HG03432 (cell line): ENCODE data around the gene ADSS1.

Source experiments
- ATAC-seq: cut with Tn5 transposase; IDR thresholded peaks from one replicate; pipeline ENCODE4 v1.9.1; 2021; ENCODE audit warnings: mild to moderate bottlenecking, moderate library complexity; ENCODE audit not compliant: unreplicated experiment

The ADSS1 gene

DNA sequence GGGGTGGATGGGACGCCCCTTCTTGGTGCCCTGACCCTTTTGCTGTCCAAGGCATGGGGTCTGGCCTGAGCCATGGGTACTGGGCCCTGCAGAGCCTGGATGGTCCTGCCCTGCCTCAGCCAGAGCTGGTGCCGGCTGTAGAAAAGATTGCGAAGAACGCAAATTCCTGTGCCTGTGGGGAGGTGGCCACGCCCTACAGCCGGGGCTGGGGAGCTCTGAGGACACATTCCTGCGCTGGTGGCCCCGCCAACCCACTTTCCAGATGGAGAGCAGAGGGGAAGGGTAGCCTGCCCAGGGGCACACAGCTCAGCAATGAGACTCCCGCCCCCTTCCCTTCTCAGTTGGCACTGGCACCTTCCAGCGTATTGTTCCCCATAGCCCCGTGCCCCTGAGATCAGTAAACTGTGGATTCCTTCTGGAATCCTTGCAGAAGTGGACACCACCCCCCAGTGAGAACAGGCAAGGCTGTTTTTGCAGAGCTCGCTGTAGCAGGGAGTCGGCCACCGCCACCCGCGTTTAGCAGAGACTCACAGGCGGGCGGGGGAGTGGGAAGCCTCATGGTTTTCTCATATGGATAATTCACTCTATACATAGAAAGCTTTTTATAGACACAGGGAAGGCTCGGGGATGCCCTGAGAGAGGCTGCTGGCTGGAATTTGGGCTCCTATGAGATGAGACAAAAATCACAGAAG lies 26.0 kb upstream of the ADSS1 start:
- no peak for ATAC-seq

DNA sequence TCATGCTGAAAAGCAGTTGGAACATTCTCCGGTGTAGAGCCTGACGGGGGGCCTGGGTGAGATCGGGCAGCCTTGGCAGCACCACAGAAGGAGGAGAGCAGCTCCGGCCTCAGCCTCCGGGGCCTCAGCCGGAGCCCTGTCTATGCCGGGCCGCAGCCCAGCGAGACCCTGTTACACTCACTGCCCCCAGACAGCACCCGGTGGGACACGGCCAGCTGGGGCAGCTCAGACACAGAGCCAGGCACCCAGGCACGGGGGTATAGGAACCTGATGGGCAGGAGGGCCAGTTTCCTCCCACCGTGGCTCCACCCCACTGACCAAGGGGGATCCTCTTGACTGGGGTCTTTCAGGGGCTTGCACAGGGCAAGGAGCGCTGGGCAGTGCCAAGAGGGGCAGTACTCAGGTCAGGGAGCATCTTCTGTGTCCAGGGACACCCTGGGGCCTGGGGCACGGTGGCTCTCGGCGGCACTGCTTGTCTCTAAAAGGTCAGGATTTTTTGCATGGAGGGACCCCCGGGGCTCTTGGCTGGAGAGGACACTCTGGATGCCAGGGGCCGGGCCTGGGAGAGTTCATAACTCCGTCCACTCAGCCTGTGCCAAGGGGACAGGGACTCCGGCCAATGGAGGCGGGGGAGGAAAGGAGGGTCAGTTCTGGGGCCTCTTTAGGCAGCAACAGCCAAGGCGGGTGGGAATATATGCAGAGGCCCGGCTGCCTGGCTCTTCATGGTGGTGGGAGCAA lies 25.2 kb upstream of the ADSS1 start:
- ATAC-seq = no peak

DNA sequence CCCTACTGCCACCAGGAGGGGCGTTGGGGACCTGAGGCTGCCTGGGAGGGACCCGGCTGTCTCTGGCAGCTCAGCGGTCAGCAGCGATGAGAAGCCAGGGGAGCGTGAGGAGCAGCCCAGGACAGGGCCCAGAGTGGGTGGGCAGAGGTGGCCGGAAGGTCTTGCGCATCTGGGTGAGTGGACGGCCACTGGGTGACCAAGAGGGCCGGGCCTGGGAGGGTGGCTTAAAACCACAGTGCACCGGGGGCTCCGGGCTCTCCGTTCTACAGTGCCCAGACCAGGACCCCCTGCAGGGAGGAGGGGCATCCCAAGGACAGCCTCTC lies 24.6 kb upstream of the ADSS1 start:
- no peak for ATAC-seq

DNA sequence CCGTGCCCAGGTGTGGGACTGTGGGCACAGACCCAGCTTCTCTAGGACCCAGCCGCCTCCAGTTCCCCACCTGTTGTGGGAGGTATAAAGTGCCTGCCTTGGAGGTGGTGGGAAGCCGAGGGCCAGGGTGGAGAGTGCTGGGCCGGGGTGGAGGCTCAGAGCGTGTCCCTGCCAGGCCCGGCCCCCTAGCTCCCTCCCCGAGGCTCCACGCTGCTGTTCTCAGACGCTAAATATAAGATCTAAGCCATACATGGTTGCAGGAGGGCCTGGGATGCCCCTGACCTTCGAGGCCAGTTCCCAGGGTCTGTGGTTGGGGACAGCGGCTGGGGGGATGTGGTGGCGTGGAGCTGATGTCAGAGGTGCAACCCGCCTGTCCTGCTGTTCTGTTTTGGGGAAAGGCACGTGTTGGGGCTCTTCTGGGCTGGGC lies 23.8 kb upstream of the ADSS1 start:
- ATAC-seq = no peak

DNA sequence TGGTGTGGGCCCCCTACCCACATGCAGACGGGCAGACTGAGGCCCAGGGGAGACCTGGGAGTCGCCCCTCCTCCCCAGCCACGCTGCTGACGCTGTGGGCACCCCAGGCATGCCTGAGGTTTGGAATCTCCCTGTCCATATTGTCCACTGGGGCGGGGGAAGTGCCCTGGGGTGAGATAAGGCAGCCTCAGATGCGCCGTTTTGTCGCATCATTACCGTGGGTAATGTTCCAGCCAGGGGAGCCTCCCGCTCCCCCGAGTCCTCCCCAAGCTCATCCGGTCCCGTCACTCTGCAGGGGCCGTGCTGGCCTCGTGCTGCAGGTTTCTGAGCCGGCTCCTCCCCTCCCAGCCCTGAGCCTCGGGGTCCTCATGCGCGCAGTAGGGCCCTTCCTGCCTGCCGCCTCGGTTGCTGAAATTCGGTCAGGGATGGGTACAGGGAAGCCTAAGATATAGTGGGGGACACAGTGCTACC lies 23.2 kb upstream of the ADSS1 start:
- ATAC-seq = no peak

DNA sequence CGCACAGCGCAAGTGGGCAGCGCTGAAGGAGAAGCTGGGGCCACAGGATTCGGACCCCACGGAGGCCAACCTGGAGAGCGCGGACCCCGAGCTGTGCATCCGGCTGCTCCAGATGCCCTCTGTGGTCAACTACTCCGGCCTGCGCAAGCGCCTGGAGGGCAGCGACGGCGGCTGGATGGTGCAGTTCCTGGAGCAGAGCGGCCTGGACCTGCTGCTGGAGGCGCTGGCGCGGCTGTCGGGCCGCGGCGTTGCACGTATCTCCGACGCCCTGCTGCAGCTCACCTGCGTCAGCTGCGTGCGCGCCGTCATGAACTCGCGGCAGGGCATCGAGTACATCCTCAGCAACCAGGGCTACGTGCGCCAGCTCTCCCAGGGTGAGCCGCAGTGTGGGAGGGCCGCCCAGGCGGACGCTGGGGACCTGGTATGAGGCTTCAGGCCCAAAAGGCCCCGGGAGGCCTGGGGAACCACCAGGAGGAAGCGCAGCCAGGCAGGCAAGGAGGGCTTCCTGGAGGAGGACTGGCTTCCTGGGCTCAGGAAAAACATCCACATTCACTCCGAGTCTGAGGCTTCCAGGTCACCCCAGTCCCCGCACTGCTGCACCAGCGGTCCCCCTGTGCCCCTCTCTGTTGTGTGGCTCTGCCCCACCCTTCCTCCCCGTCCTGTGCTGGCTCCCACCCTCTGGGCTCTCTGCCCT lies 22.5 kb upstream of the ADSS1 start:
- ATAC-seq = no peak

DNA sequence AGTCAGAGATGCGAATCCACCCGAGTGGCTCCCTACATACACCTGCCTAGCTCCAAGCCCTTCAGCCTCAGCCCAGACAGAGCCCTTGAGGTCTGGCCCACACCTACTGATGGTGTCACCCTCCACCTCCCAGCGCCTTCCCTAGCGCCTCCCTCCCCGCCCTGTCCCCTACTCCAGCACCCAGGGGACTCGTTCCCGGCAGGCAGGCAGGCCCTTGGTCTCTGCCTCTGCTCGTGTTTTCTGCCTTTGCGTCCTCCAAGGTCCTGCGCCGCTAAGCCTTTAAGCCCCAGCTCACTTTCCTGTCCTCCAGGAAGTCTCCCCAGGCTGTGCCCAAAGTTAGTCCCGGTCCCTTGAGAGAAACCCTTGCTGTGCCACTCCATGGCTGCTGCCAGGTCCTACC lies 21.9 kb upstream of the ADSS1 start:
- no peak for ATAC-seq

DNA sequence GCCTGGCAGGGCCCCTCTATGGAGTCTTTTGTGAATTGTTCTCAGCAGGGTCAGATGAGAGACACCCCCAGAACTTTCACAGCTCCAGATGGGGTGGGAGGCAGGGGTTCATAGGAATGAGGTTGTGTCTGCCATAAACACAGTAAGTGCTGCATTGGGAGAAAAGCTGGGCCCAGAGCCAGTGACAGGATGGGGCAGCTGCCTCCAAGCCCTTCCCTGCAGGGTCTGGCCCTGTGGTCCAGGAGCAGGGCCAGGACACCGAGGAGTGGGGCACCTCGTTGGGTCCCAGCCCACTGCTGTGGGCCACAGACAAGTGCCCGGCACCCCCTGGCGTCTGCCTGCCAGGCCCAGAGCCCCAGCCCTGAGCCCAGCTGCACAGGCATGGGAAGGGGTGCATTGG lies 21.4 kb upstream of the ADSS1 start:
- no peak for ATAC-seq

DNA sequence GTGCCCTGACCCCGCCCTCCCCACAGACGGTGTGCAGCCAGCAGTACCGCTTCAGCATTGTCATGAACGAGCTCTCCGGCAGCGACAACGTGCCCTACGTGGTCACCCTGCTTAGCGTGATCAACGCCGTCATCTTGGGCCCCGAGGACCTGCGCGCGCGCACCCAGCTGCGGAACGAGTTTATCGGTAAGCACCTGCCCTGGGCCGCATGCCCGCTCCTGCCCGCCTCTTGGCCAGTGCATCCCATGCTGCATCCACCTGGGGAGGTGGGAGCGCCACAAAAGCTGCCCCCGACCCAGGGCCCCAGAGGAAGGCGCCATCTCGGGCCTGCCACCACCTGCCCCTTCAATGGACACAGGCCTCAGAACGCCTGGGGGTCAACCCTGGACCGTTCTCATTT lies 20.8 kb upstream of the ADSS1 start:
- no peak for ATAC-seq

DNA sequence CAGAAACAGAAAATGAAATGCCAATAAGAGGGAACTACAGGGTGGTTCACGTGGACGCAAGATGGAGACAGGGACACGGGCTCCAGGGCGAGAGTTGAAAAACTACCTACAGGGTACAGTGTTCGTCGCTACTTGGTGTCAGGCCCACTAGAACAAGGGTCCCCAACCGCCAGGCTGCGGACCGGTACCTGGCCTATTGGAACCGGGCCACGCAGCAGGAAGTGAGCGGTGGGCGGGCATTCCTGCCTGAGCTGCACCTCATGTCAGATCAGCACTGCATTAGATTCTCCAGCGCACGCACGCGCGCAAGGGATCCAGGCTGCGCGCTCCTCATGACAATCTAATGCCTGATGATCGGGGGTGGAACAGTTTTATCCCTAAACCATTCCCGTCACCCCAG lies 19.8 kb upstream of the ADSS1 start:
- no peak for ATAC-seq

DNA sequence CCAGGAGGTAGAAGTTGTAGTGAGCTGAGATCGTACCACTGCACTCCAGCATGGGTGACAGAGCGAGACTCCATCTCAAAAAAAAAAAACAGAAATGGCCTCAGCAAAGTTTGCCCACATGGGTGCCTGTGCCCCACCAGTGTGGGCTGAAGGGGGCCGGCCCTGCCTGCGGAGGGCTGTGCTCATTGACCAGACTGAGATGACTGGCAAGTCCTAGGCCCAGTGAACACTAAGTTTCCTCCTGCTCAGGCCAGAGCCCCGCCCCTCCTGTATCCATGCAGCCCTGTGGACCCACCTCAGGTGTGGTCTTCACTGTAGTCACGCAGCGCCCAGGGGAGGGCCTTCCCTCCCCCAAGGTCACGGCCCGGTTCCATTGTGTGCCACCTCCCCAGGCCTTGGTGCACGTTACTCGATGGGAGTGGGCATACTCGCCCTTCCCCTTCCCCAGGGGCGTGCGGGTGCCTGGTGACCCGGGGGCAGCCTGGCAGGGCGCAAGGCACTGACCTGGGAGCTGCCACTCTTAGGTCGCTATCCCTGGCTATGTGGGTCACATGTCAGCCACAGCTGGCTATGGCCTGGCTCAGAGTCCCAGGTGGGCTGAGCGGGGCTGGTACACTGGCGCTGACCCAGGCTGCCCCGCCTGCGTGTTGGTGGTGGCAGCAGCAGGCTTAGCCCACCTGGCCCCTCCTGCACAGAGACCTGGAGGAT lies 18.5 kb upstream of the ADSS1 start:
- ATAC-seq = no peak

DNA sequence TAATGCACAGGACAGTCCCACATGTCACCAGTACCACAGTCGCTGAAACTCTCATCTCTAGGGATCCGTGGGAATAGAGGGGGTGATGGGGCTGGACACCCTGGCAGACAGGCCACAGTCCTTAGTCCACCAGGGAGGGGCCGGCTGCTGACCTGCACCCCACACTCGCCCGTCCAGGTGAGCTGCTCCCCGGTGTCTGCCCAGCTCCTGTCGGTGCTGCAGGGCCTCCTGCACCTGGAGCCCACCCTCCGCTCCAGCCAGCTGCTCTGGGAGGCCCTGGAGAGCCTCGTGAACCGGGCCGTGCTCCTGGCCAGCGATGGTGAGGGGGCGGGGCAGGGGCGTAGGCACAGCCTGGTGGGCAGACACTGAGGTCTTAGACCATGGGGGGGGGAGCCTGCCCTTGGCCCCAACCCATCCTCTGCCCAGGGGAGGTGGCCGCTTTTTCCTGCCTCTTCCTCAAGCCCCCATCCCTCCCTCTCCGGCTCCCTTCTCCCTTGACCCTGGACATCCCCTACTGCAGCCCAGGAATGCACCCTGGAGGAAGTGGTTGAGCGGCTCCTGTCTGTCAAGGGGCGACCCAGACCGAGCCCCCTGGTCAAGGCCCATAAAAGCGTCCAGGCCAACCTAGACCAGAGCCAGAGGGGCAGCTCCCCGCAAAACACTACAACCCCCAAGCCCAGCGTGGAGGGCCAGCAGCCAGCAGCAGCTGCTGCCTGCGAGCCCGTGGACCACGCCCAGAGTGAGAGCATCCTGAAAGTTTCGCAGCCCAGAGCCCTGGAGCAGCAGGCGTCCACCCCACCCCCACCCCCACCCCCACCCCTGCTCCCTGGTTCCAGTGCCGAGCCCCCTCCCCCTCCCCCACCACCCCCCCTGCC lies 17.1 kb upstream of the ADSS1 start:
- no peak for ATAC-seq

DNA sequence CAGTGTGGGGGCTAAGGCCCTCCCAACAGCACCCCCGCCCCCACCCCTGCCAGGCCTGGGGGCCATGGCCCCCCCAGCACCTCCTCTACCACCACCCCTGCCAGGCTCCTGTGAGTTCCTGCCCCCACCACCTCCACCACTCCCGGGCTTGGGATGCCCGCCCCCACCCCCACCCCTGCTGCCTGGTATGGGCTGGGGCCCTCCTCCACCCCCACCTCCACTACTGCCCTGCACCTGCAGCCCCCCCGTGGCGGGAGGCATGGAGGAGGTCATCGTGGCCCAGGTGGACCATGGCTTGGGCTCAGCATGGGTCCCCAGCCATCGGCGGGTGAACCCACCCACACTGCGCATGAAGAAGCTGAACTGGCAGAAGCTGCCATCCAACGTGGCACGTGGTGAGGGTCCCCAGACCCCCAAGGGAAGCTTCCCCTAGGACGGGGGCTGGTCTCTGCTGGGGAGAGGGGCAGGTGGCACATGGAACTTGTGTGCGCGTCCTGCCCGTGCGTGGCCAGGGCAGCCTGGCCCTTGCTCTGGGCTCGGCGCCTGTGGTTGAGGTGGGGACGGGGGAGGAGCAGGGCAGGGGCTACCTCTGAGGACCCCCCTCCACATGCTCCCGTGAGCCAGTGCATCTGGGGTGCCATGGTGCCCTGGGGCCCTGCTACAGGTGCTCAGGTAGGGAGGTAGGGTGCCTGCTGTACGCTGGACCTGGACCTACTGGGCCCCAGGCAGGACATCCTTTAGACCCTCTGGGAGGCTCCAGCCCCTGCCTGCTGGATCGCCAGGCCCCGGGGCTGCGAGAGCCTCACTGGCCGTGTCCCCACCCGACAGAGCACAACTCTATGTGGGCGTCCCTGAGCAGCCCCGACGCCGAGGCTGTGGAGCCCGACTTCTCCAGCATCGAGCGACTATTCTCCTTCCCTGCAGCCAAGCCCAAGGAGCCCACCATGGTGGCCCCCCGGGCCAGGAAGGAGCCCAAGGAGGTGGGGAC lies 16.1 kb upstream of the ADSS1 start:
- no peak for ATAC-seq

DNA sequence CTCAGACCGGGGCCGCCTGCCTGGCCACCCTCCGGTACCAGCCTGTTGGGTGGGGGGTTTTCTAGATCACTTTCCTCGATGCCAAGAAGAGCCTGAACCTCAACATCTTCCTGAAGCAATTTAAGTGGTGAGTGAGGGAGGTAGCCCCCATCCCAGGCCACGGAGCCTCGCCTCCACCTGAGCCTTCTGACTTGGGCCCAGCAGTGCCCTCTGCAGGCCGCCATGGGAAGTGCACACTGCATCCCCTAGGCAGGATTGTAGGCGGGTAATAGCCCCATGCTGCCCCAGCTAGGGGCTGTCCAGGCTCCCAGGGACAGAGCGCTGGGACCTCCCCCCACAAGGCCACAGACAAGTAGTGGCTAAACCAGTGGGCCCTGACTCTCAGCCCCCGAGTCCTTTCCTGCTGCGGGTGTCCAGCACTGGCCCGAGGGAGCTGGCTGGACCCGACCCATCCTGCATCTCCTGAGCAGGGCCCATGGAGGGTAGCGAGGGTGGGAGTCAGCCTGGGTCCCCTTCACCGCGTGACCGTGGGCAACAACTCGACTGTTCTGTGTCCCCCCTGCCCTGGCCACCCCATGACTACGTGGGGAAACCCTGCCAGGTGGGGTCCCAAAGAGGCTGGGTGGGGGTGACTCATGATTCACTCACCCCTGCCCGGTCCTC lies 15.3 kb upstream of the ADSS1 start:
- ATAC-seq = no peak

DNA sequence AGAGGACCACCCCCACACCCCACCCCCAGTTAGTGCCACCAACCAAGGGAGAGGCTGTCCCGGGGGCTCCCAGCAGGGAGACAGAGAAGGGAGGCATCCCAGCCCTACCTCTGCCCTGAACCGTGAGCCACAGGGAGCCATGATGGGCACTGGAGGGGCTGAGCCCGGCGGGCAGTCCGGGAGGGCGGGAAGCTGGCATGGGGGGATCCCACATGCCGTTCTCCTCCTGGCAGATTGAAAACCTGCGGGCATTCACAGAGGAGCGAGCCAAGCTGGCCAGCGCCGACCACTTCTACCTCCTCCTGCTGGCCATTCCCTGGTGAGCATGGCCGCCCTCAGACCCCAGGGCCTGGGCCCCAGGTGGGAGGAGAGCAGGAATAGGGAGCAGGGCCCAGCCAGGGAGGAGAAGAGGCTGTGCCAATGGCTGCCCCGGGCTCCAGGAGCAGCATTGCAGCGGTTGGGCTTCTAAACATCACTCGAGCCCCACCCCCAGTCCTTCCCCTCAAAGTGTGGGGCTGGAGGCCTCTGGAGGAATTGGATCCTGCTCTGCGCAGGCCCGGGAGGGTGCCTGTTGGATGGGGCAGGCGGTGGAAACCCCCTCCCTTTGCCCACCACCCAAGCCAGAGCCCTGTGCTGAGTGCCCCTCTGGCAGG lies 14.5 kb upstream of the ADSS1 start:
- ATAC-seq = no peak

DNA sequence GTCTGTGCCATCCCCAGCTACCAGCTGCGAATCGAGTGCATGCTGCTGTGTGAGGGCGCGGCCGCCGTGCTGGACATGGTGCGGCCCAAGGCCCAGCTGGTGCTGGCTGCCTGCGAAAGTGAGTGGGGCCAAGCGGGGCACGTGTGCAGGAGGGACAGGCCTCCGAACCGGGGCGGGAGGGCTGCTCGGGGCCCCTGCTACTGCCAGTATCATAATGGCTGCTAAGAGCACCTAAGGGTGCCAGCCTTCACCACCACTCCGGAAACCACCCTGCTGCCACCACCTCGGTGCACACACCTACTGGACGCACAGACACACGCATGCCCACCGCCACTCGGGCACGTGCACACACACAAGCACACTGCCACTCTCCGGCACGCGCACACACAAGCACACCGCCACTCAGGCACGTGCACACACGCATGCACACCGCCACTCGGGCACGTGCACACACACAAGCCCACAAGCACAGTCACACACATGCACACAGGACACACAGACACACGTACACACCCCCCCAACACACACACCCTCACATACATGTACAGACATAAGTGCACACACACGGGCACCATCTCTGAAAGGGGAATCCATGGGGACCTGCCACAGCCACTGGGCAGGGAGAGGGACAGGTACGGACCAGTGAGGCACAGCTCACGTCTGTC lies 13.8 kb upstream of the ADSS1 start:
- ATAC-seq = no peak

DNA sequence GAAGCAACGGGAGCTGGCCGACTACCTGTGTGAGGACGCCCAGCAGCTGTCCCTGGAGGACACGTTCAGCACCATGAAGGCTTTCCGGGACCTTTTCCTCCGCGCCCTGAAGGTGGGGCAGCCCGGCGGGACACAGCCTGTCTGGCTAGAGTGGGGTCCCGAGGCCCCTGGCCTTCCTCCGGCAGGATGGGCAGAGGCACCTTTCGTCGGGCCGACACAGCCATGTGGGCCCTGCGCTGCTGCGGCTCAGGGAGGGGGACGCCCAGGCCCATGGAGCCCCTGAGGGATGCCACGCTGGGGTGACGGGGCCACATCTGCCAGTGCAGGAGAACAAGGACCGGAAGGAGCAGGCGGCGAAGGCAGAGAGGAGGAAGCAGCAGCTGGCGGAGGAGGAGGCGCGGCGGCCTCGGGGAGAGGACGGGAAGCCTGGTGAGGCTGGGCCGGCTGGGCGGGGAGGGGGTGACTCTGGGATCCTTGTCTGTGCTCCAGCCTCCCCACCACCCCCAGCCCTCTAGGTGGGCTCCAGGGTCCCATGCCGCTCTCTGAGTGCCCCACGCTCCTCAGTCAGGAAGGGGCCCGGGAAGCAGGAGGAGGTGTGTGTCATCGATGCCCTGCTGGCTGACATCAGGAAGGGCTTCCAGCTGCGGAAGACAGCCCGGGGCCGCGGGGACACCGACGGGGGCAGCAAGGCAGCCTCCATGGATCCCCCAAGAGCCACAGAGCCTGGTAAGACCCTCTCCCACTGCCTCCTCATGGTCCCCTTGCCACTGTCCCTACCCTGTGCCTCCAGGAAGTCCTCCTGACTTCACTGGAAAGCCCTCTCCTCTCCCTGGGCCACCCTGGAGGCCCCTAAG lies 10.9 kb upstream of the ADSS1 start:
- ATAC-seq = no peak
